IPS-20b (cell line): ENCODE results near the gene DMRTC1.
"Not testable (repeated sequence)": the region's sequence is repeated elsewhere in the genome, so short reads cannot be mapped to it uniquely, and the experiment has no call there.

Experiments
- H3K27ac ChIP-seq: one replicate; pipeline ENCODE4 v1.5.1; 2013; ENCODE audit warnings: low read length
- H3K27me3 ChIP-seq: 2 replicates; pipeline ENCODE4 v1.6.1; 2013; ENCODE audit warnings: mild to moderate bottlenecking, low read length, inconsistent platforms; ENCODE audit not compliant: insufficient read depth
- H3K36me3 ChIP-seq: 2 replicates; pipeline ENCODE4 v1.6.1; 2013; ENCODE audit warnings: low read depth, mild to moderate bottlenecking, inconsistent platforms, low read length, moderate library complexity; ENCODE audit not compliant: insufficient read depth
- H3K4me1 ChIP-seq: 2 replicates; pipeline ENCODE4 v1.6.1; 2013; ENCODE audit warnings: mild to moderate bottlenecking, control low read depth, inconsistent platforms, low read length, moderate library complexity; ENCODE audit not compliant: insufficient read depth
- H3K4me3 ChIP-seq: 2 replicates; pipeline ENCODE4 v1.5.1; 2013; ENCODE audit warnings: mild to moderate bottlenecking, low read length, inconsistent platforms
- H3K9ac ChIP-seq: 2 replicates; pipeline ENCODE4 v1.6.1; 2013; ENCODE audit warnings: low read depth, mild to moderate bottlenecking, inconsistent platforms, low read length, moderate library complexity
- H3K9me3 ChIP-seq: 2 replicates; pipeline ENCODE4 v1.6.1; 2013; ENCODE audit warnings: mild to moderate bottlenecking, low read depth, low read length, inconsistent platforms; ENCODE audit not compliant: insufficient read depth

Gene DMRTC1

GRCh38 chrX:72912315-72912714 lies 31.3 kb downstream of the DMRTC1 start, which contains the start of gene FAM236C:
TSS of gene FAM236C (plus strand) at chrX:72912615. CDS start at chrX:72912715, 100 bp downstream.
- not testable (repeated sequence) for H3K27ac ChIP-seq, H3K27me3 ChIP-seq, H3K36me3 ChIP-seq, H3K9ac ChIP-seq, H3K4me1 ChIP-seq, H3K9me3 ChIP-seq, H3K4me3 ChIP-seq

GRCh38 chrX:72889740-72890139 lies 53.9 kb downstream of the DMRTC1 start:
- not testable (repeated sequence) for H3K27ac ChIP-seq, H3K9me3 ChIP-seq, H3K4me3 ChIP-seq, H3K27me3 ChIP-seq, H3K9ac ChIP-seq, H3K36me3 ChIP-seq, H3K4me1 ChIP-seq

GRCh38 chrX:72882898-72883297 lies 60.7 kb downstream of the DMRTC1 start:
- not testable (repeated sequence) for H3K36me3 ChIP-seq, H3K27ac ChIP-seq, H3K27me3 ChIP-seq, H3K4me1 ChIP-seq, H3K9ac ChIP-seq, H3K4me3 ChIP-seq, H3K9me3 ChIP-seq

- H3K27ac ChIP-seq, H3K4me1 ChIP-seq, H3K9me3 ChIP-seq, H3K36me3 ChIP-seq, H3K27me3 ChIP-seq, H3K9ac ChIP-seq, H3K4me3 ChIP-seq: not testable (repeated sequence)
Observed at GRCh38 chrX:72837532-72837931, 106.1 kb downstream of the DMRTC1 start.

- not testable (repeated sequence) for H3K4me1 ChIP-seq, H3K9me3 ChIP-seq, H3K27me3 ChIP-seq, H3K27ac ChIP-seq, H3K9ac ChIP-seq, H3K36me3 ChIP-seq, H3K4me3 ChIP-seq
Observed at GRCh38 chrX:72830701-72831100, 112.9 kb downstream of the DMRTC1 start.
